Muscle of back (tissue), 13 donors: ENCODE data around the gene RFK. TPM values are rescaled to one million over a fixed set of nuclear protein-coding genes. Genes with fewer than 3 reads are reported as not detected.
A peak's percentile ranks its signal among the peaks of the same experiment; 100 is the strongest.
"Not testable (repeated sequence)": the region's sequence is repeated elsewhere in the genome, so short reads cannot be mapped to it uniquely, and the experiment has no call there.

ENCODE experiments used
- DNase-seq, 3 donors: peaks; one replicate each; pipeline versions ENCODE4 v3.0.0 to v3.0.0-alpha.2; 2013
- long read RNA-seq, 9 donors: transcript quantifications; one replicate each; lab custom pipeline, GENCODE V29; 2026
- polyA plus RNA-seq, 10 donors: library from polyadenylated mRNA; unstranded; fragments of 120-200 nt; gene quantifications; one replicate each; pipeline ENCODE4 v1.2.1, GENCODE V29; 2013; ENCODE audit not compliant: insufficient read length in 10 of 10

RFK gene
- polyA plus RNA-seq: 10 to 100 TPM; 11.7 to 20.9 (median 17.0) TPM
- long read RNA-seq, donor 1, transcript RFK-201 (4 exons, 2,684 nt): major isoform, 8 of 8 reads
- long read RNA-seq, donor 1, partial matches to known transcripts: 0 of 8 reads
- long read RNA-seq, donor 1, other reads (novel, unspliced or antisense): 0 of 8 reads
- long read RNA-seq, donor 2, transcript RFK-201 (4 exons, 2,684 nt): major isoform, 7 of 7 reads
- long read RNA-seq, donor 2, partial matches to known transcripts: 0 of 7 reads
- long read RNA-seq, donor 2, other reads (novel, unspliced or antisense): 0 of 7 reads
- long read RNA-seq, donor 3: 0 reads
- long read RNA-seq, donor 4, transcript RFK-201 (4 exons, 2,684 nt): major isoform, 6 of 6 reads
- long read RNA-seq, donor 4, partial matches to known transcripts: 0 of 6 reads
- long read RNA-seq, donor 4, other reads (novel, unspliced or antisense): 0 of 6 reads
- long read RNA-seq, donor 5, transcript RFK-201 (4 exons, 2,684 nt): major isoform, 13 of 13 reads
- long read RNA-seq, donor 5, partial matches to known transcripts: 0 of 13 reads
- long read RNA-seq, donor 5, other reads (novel, unspliced or antisense): 0 of 13 reads
- long read RNA-seq, donor 6, transcript RFK-201 (4 exons, 2,684 nt): major isoform, 10 of 10 reads
- long read RNA-seq, donor 6, partial matches to known transcripts: 0 of 10 reads
- long read RNA-seq, donor 6, other reads (novel, unspliced or antisense): 0 of 10 reads
- long read RNA-seq, donor 7, partial matches to known transcripts: 0 of 3 reads
- long read RNA-seq, donor 7, other reads (novel, unspliced or antisense): 0 of 3 reads
- long read RNA-seq, donor 8, partial matches to known transcripts: 0 of 4 reads
- long read RNA-seq, donor 8, other reads (novel, unspliced or antisense): 0 of 4 reads
- long read RNA-seq, donor 9, partial matches to known transcripts: 0 of 1 reads
- long read RNA-seq, donor 9, other reads (novel, unspliced or antisense): 0 of 1 reads

GRCh38 chr9:76394195-76394959 lies at the start of gene RFK:
Gene RFK, minus strand, starts transcription at chr9:76394426. Its CDS starts 255 bp downstream, at chr9:76394171.
- DNase-seq: peak; percentile 93 to 97 (median 95)

- DNase-seq: no peak
Observed at GRCh38 chr9:76443887-76444286, 49.7 kb upstream of the RFK start.

- DNase-seq: no peak
Observed at GRCh38 chr9:76441551-76442322, 47.5 kb upstream of the RFK start.

GRCh38 chr9:76438841-76439588 lies 44.8 kb upstream of the RFK start:
- DNase-seq: no peak

- not testable (repeated sequence) for DNase-seq
Observed at GRCh38 chr9:76437017-76437699, 42.9 kb upstream of the RFK start.

- DNase-seq: not testable (repeated sequence)
Observed at GRCh38 chr9:76434897-76435296, 40.7 kb upstream of the RFK start.

- DNase-seq: no peak
Observed at GRCh38 chr9:76433836-76434235, 39.6 kb upstream of the RFK start.

- DNase-seq: no peak
Observed at GRCh38 chr9:76433406-76433805, 39.2 kb upstream of the RFK start.

GRCh38 chr9:76431601-76432000 lies 37.4 kb upstream of the RFK start:
- DNase-seq: no peak

- no peak for DNase-seq
Observed at GRCh38 chr9:76426807-76427419, 32.7 kb upstream of the RFK start.

- DNase-seq: no peak
Observed at GRCh38 chr9:76425677-76426453, 31.6 kb upstream of the RFK start.

- no peak for DNase-seq
Observed at GRCh38 chr9:76424491-76424890, 30.3 kb upstream of the RFK start.

- no peak for DNase-seq
Observed at GRCh38 chr9:76423216-76424177, 29.3 kb upstream of the RFK start.

GRCh38 chr9:76419782-76420380 lies 25.7 kb upstream of the RFK start:
- no peak for DNase-seq

- no peak for DNase-seq
Observed at GRCh38 chr9:76417394-76417793, 23.2 kb upstream of the RFK start.

- DNase-seq: no peak
Observed at GRCh38 chr9:76415731-76416130, 21.5 kb upstream of the RFK start.

GRCh38 chr9:76415154-76415553 lies 20.9 kb upstream of the RFK start:
- DNase-seq: no peak
